Neural progenitor cell (in vitro differentiated cells): Measurements from ENCODE around the gene PRR15L.

Source experiments
- EZH2 ChIP-seq: fragments of 200-600 bp; sonication (generic); IDR thresholded peaks from 2 replicates; pipeline ENCODE4 v1.6.1; 2017; ENCODE audit warnings: antibody characterized with exemption, mild to moderate bottlenecking, moderate library complexity
- TF ChIP-seq, protein P1 (sequence below): fragments of 200-600 bp; sonication (generic); IDR thresholded peaks from 2 replicates; pipeline ENCODE4 v1.5.1; 2017; ENCODE audit warnings: antibody characterized with exemption, mild to moderate bottlenecking

DNA sequence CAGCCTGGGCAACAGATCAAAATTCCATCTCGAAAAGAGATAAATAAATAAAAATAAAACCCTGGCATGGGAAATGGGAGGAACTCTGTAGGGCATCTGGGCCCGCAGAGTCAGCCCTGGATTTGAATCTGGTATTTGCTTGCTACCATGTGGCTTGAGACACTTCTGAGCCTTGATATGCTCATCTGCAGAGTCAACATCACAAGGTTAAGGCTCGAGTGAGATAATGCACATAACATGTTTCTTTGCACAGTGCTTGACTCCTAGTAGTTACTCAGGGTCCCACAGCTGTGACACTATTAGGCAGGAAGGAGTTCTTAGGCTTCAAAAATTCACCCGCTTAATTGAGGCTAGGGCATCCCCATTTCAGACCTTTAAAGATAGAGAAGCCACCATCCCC is 34.5 kb upstream of the PRR15L start:
- TF ChIP-seq, protein P1, sequence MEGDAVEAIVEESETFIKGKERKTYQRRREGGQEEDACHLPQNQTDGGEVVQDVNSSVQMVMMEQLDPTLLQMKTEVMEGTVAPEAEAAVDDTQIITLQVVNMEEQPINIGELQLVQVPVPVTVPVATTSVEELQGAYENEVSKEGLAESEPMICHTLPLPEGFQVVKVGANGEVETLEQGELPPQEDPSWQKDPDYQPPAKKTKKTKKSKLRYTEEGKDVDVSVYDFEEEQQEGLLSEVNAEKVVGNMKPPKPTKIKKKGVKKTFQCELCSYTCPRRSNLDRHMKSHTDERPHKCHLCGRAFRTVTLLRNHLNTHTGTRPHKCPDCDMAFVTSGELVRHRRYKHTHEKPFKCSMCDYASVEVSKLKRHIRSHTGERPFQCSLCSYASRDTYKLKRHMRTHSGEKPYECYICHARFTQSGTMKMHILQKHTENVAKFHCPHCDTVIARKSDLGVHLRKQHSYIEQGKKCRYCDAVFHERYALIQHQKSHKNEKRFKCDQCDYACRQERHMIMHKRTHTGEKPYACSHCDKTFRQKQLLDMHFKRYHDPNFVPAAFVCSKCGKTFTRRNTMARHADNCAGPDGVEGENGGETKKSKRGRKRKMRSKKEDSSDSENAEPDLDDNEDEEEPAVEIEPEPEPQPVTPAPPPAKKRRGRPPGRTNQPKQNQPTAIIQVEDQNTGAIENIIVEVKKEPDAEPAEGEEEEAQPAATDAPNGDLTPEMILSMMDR, result no peak
- TF ChIP-seq EZH2, result no peak
